GM19351 (cell line): ENCODE data around the gene CD53.
"Not testable (repeated sequence)": the region's sequence is repeated elsewhere in the genome, so short reads cannot be mapped to it uniquely, and the experiment has no call there.

ENCODE experiments used
- ATAC-seq: cut with Tn5 transposase; IDR thresholded peaks from one replicate; pipeline ENCODE4 v1.9.1; 2021; ENCODE audit warnings: mild to moderate bottlenecking, moderate library complexity; ENCODE audit not compliant: unreplicated experiment

Gene CD53

GRCh38 chr1:110914676-110915075, 41.7 kb downstream of the CD53 start:
- ATAC-seq, result no peak

DNA sequence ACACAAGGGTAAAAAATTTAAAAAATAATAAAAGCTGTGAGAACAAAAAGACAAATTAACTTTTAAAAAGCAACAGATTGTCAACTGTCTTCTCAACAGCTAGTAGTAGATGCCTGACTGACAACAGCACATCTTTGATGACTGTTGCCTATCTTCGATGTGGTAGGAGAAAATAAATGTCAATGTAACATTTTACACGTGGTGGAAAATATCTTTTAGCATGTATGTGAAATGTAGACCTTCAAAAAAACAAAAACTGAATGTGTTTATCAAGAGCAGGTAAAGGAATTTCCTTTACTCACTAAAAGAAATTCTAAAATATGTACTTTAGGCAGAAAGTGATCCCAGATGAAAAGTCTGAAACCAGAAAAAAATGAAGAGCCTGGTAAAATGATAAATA, 42.9 kb downstream of the CD53 start:
- no peak for ATAC-seq

GRCh38 chr1:110916274-110916668, 43.3 kb downstream of the CD53 start:
- no peak for ATAC-seq

DNA sequence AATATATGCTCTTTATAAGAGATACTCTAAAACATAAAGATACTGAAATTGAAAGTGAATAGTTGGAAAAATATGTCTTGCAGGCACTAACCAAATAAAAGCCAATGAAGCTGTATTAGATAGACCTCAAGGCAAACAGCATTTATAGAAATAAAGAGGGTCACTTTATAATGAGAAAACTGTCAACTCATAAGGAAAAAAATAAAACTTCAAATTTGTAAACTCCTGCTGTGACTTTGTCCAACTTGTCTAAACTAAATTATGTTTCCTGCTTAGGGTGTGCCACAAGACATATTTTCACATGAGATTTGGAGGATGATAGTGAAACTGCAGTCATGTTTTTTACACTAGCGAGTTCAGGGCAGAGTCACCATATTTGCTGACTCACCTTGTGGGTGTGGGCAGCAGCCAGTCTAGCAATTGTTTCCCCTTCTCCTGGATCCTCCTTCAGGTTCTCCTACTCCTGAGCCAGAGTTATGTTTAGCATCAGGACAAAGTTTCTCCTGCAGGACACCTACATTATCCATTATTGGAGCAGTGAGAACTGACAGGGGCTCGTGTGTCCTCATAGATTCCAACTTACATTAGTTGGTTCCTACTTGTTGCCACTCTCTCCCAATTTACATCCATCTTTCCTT, 43.8 kb downstream of the CD53 start:
- no peak for ATAC-seq

DNA sequence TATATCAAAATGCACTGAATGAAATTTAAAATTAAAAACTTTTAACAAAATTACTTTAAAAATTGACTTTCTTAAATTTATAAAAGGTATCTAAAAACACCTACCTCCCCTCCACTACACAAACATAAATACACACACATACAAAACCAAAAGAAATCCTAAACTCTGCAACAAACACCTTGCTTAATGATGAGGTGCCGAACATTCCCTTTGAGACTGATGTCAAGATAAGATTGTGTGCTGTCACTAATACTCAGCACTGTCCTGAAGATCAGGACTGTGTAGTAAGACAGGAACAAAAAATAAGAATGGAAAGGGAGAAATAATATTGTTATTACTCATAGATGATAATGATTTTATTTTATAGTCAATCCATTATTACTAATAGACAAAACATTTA, 45.1 kb downstream of the CD53 start:
- no peak for ATAC-seq

DNA sequence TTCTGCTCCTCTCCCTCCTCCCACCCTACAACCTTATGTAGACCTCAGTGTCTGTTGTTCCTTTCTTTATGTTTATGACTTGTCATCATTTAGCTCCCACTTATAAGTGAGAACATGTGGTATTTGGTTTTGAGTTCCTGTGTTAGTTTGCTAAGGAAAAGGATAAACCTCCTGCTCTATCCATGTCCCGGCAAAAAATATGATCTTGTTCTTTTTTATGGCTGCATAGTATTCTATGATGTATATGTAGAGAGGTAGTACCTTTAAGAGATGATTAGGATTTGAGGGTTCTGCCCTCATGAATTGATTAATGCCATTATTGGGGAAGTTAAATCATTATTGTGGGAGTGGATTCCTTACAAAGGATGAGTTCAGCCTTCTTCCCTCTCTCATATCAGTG, 49.0 kb downstream of the CD53 start:
- ATAC-seq, result no peak

- no peak for ATAC-seq
Observed at GRCh38 chr1:110927484-110928075, 54.6 kb downstream of the CD53 start.

- ATAC-seq, result no peak
Observed at GRCh38 chr1:110928191-110928590, 55.2 kb downstream of the CD53 start.

- no peak for ATAC-seq
Observed at GRCh38 chr1:110928904-110929303, 56.0 kb downstream of the CD53 start.

- not testable (repeated sequence) for ATAC-seq
Observed at GRCh38 chr1:110931097-110931496, 58.1 kb downstream of the CD53 start.

DNA sequence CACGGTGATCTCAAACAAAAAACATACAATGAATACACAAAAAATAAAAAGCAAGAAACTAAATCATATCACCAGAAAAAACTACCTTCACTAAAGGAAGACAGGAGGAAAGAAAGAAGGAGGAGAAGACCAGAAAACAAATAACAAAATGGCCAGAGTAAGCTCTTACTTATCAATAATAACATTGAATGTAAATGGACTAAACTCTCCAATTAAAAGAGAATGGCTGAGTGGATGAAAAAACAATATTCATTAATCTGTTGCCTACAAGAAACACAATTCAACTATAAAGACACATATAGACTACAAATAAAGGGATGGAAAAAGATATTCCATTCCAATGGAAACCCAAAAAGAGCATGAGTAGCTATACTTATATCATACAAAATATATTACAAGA, 63.6 kb downstream of the CD53 start:
- no peak for ATAC-seq

DNA sequence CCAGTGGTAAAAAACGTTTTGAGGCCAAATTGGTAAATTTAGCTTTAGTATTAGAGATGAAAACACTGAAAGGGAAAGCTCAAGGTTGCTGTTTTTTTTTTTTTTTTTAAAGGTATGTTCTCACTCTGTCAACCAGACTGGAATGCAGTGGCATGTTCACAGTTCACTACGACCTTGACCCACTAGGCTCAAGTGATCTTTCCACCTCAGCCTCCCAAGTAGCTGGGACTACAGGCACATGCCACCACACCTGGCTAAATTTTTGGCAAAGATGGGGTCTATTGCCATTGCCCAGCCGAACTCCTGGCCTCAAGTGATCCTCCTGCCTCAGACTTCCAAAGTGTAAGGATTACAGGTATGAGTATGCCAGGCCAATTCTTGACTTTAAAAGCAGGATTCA, 71.9 kb downstream of the CD53 start:
- ATAC-seq, result no peak

DNA sequence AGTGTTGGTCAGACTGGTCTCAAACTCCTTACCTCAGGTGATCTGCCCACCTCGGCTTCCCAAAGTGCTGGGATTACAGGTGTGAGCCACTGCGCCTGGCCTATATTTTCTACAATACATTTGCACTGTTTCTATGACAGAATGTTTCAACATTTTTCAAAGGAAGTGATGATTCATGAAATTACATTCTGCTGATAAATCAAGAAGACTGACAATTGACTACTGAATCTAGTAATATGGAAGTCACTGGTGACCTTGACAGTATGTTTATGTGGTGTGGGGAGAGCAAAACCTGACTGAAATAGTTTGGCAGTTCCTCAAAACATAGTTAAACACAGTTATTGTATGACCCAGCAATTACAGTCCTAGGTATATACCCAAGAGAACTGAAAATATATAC, 72.7 kb downstream of the CD53 start:
- no peak for ATAC-seq

GRCh38 chr1:110948038-110948810, 75.3 kb downstream of the CD53 start:
- ATAC-seq, result no peak
